Cardiac septum (tissue), 1 donor: Measurements from ENCODE around the gene MAFG. TPM values are rescaled to one million over a fixed set of nuclear protein-coding genes. Genes with fewer than 3 reads are reported as not detected.

Experiments
- DNase-seq: peaks from one replicate; pipeline ENCODE4 v3.0.0-alpha.2; 2020; ENCODE audit warnings: low spot score
- intact Hi-C: fragments of 100-400 bp; cut with DNase I; formaldehyde crosslinking; loops from one replicate; pipeline ENCODE4 v1.14.0; 2022
- total RNA-seq: library from RNA; stranded (reverse); fragmentation: NEBNext Ultra II Directional; extraction: Animal tissue kit (Norgen Biotek cat#: 25700); gene quantifications from one replicate; pipeline ENCODE4 v1.2.1, GENCODE V29; 2021
- donor health status: DM: no; HTN: no; CAD: no.

Gene MAFG
- total RNA-seq, 1 donor from 2014 or later = 24.4 TPM

DNA sequence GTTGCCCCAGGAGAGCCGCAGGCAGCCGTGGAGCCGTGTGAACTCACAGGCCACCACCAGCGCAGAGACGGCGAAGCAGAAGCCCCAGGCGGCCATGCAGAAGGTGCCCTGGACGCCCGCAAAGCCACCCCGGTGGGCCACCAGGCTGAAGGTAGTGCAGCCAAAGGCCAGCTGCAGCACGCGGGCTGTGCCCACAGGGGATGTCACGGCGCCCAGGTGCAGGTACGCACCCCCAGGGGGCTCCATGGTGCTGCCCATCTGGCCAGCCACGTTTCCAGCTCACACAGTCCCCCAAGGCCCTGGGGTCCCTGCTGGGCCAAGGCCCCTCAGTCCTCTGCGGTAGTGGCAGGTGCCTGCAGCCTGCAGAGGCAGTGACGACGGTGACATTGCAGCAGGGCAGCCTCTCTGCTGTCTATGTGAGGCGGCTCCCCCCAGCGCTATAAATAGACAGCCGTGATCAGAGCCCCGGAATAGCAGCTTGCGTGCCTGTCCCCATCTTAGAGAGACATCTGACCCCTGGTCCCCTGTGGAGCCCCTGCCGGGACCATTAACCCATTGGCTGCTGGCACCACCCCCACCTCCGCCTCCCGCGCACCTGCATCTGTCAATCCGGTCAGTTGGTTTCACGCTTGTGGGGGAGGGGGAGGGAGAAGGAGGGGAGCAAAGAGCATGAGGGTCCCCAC, 14.1 kb upstream of the MAFG start:
- intact Hi-C loops = no loop called here
- DNase-seq = peak; percentile 88

GRCh38 chr17:81940538-81941483, 13.3 kb upstream of the MAFG start:
- DNase-seq = no peak
- intact Hi-C loops = no loop called here

DNA sequence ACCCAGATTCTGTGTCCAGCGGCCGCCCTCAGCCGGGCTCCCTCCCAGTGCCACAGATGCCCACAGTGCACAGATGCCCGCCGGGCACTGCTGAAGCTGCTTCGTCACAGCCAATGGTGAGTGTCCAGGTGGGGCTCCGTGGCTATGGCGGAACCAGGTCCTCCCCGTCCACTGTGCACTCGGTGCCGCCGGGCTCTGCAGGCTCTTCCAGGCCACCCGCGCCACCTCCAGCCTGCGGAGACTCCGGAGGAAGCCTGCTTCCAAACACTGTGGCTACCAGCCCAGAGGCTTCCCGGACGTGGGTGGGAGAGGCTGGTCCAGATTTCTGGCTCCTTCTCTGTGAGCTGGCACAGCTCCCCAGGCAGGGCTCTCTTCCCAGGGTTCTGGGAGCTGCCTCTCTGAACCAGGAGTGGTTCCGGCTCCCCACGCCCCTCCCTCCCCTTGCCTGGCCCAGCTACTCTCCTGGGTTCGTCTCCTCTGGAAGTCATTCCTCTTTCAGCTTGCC, 12.4 kb upstream of the MAFG start:
- peak; percentile 89 for DNase-seq
- intact Hi-C loops = no loop called here

DNA sequence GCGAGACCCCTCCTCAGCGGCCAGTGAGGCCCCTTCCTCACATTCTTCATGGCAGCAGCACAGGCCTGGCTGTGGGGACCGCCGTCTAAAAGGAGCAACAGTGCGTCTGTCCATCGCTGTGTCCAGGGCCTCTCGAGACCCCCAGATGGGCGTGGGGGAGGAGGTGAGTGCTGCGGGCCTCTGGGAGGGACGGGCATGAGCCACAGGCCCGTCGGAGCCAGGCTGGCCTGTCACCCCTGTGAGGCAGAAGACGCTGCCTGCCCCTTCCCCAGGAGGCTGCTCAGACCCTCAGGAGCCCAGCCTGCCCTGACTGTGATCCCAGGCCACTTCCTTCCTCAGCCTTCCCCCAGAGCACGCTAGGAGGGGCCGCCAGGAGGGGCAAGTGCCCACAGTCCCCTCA, 11.7 kb upstream of the MAFG start:
- intact Hi-C loops = no loop called here
- no peak for DNase-seq

GRCh38 chr17:81935709-81936084, 8.2 kb upstream of the MAFG start:
- intact Hi-C loops = no loop called here
- no peak for DNase-seq

GRCh38 chr17:81934850-81935708, 7.5 kb upstream of the MAFG start:
- DNase-seq = no peak
- intact Hi-C loops = no loop called here

GRCh38 chr17:81934098-81934757, 6.7 kb upstream of the MAFG start:
- DNase-seq = no peak
- intact Hi-C loops = no loop called here

- intact Hi-C loops = no loop called here
- no peak for DNase-seq
Measured at GRCh38 chr17:81933178-81933699, 5.7 kb upstream of the MAFG start.

DNA sequence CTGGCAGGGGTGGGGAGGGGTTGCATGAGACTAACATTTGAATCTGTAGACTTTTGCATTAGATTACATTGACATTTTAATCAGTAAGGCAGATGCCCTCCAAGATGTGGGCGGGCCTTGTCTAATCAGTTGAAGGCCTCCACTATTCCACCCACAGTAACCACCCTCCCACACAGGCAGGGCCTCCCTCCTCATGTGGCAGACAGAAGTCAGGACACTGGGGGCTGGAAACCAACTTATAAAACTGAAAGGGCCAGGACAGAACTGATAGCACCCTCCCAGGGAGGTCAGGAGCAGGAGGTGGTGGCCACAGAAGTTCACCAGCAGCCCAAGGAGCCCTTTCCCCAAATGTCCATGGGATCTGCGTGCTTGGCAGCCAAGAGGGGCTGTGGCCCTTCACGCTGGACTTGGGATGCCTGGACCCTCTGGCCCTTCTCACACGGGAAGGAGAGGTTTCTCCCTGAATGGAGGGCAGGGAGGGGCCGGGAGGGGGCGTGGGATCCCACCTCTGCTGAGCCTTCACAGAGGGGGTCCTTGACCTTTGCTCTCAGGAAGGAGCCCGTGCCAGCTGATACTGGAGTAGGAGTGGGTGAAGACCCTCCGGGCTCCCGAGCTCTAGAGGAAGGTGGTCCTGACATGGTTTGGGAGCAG, 4.9 kb upstream of the MAFG start:
- intact Hi-C loops = no loop called here
- no peak for DNase-seq

DNA sequence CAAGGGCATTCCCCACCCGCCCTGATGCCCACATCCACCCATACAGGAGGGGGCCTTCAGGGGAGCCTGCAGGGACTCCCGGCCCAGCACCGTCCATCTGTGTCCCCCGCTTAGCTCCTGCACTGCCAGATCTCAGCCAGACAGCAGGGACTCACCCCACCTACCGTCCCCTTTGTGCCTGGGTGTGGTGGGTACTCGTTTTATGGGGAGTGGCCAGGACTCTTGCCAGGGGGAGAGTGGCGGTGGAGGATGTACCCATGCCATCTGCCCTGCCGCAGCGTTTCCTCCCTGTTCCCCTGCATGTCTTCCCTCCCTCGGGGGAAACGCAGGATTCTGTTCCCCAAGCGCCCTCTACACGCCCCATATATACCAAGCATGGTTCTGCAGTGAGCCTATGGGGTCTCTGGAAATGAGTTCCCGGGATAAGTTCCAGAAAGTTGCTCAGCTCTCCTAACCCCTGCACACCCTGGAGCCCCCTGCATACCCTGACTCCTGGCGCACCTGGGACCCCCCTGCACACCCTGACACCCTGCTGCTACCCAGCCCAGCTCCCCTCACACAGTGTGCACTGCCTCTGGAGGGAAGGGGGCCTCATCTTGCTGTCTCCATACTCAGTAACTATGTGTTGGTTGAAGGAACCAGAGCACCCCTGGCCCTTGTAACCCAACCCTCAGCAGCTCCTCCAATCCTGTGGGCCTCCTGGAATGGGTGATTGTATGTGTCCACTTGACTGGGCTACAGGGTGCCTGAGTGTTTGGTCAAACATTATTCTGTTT, 4.2 kb upstream of the MAFG start:
- no peak for DNase-seq
- intact Hi-C loops = no loop called here

DNA sequence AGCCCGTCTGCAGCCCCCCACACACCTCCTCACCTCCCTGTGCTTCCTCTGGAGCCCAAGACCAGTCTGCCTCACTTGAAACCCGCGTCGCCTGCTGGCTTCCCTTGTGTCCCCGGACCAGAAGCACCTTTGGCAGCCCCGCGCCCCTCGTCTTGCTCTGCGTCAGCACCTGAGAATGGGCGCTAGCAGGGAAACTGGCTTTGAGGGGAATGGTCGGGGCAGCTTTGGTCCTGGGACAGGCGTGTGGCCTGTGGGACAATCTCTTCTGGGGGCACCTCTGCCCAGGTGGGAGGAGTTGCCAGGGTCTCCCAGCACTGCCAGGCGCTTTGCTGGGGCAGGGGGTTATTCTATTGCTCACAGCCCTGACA, 3.6 kb upstream of the MAFG start:
- DNase-seq = no peak
- intact Hi-C loops = no loop called here

DNA sequence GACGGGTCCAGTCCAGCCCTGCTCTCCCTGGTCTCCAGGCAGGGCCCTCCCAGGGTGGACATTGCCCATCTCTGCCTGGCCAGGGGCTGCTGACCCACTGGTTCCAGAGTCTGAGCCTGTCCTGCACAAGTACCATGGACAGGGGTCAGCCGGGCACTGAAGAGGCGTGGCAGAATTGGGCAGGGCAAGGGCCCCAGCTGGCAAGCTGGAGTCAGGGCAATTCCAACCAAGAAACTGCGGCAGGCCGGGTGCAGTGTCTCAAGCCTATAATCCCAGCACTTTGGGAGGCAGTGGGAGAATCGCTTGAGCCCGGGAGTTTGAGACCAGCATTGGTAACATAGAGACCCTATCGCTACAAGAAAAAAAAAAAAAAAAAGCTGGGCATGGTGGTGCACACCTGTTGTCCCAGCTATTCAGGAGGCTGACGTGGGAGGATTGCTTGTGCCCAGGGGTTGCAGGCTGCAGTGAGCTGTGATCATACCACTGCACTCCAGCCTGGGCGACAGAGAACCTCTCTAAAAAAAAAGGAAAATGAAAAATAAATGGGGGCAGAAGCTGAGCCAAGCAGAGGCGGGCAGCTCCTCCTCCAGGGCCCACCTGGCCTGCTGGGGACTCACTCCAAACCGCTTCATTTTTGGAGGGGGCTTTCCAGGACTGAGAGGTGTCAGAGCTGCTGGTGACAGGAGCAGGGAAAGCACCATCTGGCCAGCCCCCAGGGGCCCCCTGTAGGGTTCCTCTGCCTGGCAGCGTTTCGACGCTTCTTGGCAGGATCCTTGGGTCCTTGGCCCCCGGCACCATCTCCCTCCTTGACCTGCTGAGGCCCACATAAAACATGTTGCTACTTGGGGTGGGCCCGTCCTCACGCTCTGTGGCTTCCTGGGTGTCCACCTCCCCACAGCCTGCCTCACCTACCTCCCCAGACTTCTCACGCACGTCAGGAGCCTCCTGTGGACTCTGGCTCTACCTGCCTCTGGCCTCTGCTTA, 2.9 kb upstream of the MAFG start:
- no peak for DNase-seq
- intact Hi-C loops = no loop called here

DNA sequence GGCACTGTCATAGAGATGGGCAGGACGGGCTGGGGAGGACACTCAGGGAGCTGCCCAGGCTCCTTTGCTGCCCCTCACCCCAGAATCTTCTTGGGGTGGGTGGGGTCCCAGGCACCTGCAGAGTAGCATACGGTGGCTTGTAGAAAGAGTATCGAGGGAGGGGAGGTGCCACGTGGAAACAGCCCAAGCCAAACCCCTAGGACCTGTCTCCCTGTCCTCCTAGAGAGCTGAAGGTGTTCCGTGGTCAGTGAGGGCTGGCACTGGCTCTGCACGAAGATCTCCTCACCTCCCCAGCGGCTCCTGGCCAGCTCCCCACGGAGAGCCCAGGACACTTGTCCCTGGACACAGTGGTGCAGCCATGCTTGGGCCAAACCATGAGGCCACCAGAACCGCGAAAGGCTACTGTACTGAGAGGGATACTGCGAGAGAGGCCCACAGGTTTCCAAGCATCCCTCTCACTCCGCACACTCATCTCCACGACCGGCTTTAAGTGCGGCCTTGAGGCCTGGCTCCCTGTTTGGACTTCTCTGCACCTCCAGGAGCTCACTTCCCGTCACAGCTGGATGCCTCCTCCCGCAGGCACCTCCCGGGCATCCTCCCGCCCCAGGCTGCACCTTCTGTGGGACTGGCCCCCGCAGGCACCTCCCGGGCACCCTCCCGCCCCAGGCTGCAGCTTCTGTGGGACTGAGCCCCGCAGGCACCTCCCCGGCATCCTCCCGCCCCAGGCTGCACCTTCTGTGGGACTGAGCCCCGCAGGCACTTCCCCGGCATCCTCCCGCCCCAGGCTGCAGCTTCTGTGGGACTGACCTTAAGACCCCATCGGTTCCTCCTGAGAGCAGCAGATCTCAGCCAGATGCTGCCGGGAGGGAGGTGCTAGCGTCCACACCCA, 2.0 kb upstream of the MAFG start:
- intact Hi-C loops = loop anchor here (5.0 kb wide), 1 partner anchor 57 kb away; the partner anchor contains the start of gene ARHGDIA
- no peak for DNase-seq

- intact Hi-C loops = loop anchor here (5.0 kb wide), 1 partner anchor 56 kb away; the partner anchor contains the start of gene ARHGDIA
- DNase-seq = no peak
Measured at GRCh38 chr17:81928544-81929252, 1.2 kb upstream of the MAFG start.

DNA sequence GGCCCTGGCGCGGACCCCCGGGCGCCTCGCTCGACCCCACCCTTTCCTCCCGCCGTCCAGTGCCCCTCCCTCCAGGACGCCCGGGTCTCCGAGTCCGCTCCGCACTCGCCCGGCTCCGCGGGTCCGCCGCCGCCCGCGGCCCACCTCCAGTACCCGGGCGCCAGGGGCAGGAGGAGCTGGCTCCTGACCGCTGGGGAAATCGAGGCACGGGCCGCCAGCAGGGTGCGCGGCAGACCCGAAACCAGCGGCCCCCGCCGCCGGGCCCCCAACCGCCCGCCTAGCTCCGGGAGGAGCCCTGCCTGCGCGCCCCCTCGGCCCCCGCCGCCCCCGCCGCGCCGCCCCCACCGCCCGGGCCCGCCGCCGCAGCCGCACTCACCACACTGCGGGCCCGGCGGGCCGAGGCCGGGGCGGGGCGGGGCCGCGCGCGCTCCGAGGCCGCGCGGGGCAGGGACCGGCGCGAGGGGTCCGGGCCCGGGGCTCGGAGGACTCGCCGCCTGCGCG, 333 bp downstream of the MAFG start:
- intact Hi-C loops = loop anchor here (5.0 kb wide), 1 partner anchor 55 kb away; the partner anchor contains the start of gene ARHGDIA
- DNase-seq = no peak
